ELR (cell line): ENCODE data around the gene CNDP1.

Experiments
- DNase-seq: peaks from one replicate; pipeline ENCODE4 v3.0.0-alpha.2; 2015; ENCODE audit warnings: low read depth

CNDP1 gene

DNA sequence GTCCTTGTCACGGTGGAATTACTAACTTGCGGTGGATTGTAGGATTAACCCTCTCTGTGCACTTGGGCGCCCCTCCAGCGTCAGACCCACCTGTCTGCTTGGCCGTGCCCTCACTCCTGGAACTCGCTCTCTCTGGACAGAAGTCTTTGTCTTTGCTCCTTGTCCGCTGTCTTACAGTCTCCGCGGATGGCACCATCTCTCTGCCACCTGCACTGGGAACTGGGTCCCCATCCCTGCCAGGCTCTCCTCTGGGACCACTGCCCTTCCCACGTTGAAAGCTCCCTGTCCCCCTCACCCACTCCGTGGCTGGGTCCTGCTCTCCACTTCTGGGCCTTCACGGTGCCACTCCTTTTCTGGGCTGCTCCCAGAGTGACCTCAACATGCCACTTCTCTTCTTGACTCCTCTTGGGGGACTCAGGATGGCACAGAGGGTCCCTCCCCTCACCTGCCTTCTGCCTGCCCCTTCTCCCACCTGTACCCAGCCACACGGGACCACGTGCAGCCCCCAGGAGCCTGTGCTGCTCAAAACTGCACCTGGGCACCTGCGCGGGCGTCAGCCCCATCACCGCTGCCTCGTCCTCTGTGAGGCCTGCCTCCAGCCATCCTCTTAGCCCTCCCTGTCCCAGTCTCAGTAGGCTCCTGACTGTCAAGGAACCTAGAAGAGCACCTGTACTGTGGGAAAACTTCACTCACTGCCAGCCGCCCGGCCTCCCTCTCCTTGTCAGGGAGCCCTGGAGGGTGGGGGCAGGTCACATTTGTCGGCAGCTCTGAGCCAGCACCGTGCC lies 27.0 kb upstream of the CNDP1 start:
- DNase-seq = no peak

- no peak for DNase-seq
These were observed 26.4 kb upstream of the CNDP1 start for GRCh38 chr18:74507927-74508326.

DNA sequence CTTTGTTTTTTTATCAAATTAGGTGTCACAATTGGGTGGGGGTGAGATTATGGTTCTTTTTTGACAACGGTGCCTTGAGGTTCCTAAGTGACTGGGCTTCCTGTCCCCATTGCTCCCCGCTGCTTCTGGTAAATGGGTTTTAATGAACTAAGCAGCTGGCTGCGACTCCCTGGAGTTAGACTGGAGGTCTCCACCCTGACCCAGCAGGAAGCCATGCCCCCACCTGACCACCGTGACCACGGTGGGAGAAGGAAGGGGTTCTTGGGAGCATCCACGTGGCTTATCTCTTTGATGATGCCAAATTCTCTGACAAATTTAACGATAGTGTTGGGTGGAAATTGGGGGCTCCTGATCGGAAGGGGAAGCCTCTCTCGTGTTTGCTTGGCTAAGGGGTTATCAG lies 25.9 kb upstream of the CNDP1 start:
- no peak for DNase-seq

DNA sequence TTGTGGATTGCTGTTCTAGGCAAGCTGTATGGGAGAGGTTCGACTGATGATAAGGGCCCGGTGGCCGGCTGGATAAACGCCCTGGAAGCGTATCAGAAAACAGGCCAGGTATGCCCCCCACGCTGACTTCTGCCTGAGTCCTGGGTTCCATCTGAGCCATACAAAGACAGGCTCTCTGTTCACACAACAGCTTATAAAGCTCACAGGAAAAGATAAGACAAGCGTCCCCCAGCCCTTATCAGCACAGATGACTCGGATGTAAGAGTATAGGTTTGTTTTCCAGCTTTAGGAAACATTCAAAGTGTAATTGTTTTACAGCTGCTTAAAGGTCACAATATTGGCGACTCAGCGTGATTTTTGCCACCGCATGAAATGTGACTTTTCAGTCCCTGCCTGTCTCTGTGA lies 25.5 kb upstream of the CNDP1 start:
- no peak for DNase-seq

- no peak for DNase-seq
These were observed 24.2 kb upstream of the CNDP1 start for GRCh38 chr18:74509856-74510769.

GRCh38 chr18:74510770-74511095 lies 23.6 kb upstream of the CNDP1 start:
- no peak for DNase-seq

- DNase-seq = no peak
These were observed 22.5 kb upstream of the CNDP1 start for GRCh38 chr18:74511823-74512222.

GRCh38 chr18:74512321-74513053 lies 21.8 kb upstream of the CNDP1 start:
- DNase-seq = no peak

- DNase-seq = no peak
These were observed 21.0 kb upstream of the CNDP1 start for GRCh38 chr18:74513149-74513882.

- no peak for DNase-seq
These were observed 20.5 kb upstream of the CNDP1 start for GRCh38 chr18:74513883-74514205.

- no peak for DNase-seq
These were observed 19.3 kb upstream of the CNDP1 start for GRCh38 chr18:74514860-74515495.

GRCh38 chr18:74515620-74516231 lies 18.6 kb upstream of the CNDP1 start:
- no peak for DNase-seq

GRCh38 chr18:74516271-74517235 lies 17.7 kb upstream of the CNDP1 start:
- DNase-seq = no peak

GRCh38 chr18:74517236-74517630 lies 17.1 kb upstream of the CNDP1 start:
- no peak for DNase-seq

DNA sequence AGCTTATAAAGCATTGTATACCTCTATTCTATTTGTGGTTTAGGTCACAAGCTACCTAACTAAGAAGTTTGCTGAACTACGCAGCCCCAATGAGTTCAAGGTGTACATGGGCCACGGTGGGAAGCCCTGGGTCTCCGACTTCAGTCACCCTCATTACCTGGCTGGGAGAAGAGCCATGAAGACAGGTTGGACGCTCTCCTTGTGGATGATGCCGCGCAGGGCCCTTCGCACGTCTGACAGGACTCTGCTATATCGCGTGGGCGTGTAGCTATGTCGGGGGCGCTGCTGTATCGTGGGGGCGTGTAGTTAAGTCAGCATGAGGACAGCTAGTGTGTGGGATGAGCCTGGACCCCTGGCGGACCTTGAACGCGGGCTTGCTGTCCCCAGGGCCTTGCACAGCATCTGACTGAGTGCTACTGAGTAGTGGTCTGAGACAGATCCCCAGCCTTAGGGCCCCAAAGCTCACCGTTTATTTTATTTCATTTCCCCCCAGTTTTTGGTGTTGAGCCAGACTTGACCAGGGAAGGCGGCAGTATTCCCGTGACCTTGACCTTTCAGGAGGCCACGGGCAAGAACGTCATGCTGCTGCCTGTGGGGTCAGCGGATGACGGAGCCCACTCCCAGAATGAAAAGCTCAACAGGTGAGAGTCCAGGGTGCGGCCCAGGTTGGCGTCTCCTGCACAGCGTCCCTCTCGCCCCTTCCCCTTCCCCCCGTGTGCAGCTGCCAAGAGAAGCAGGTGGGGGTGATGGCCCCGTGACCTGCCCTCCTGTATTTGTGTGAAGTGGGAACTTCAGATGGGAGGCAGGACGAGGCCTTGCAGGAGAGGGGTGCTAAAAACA lies 15.6 kb upstream of the CNDP1 start:
- no peak for DNase-seq

DNA sequence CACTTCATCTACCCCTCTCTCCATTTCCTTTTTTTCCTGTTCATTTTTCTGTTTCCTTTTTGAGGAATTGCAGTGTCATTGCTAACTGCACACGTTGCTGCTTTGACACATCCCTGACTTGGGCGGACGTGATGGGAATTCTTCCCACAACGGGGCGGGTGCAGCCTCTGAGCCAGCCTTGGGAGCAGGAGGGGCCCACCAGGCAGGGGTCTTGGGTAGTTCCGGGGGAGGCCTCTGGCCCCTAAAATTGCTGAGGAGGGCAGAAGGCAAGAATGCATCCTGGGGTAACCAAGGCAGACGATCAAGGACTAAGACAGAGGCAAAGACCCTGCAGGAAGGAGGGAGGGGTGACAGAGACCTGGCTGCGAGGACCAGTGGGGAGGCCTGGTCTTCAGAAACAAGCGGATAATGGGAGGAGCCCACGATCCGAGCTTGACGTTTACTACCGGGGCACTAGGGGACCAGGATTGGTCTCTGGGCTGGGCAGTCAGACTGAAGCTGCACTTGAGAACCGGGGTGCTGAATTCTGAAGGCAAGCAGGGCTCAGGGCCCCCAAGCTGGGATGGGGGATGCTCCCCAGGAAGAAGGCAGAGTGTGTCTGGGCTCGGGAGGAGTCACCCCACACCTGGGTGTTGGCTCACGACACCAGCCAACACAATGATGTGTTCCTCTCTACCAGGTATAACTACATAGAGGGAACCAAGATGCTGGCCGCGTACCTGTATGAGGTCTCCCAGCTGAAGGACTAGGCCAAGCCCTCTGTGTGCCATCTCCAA lies 14.8 kb upstream of the CNDP1 start:
- DNase-seq = no peak

DNA sequence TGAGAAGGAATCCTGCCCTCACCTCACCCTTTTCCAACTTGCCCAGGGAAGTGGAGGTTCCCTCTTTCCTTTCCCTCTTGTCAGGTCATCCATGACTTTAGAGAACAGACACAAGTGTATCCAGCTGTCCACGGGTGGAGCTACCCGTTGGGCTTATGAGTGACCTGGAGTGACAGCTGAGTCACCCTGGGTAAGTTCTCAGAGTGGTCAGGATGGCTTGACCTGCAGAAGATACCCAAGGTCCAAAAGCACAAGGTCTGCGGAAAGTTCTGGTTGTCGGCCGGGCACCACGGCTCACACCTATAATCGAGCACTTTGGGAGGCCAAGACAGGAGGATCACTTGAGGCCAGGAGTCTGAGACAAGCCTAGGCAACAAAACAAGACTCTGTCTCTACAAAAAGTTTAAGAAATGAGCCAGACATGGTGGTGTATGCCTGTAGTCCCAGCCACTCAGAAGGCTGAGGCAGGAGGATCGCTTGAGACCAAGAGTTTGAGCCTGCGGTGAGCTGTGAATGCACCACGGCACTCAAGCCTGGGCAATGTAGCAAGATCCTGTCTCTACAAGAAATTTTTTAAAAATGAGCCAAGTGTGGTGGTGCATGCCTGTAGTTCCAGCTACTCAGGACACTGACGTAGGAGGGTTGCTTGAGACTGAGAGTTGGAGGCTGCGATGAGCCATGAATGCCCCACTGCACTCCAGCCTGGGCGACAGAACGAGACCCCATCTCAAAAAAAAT lies 14.0 kb upstream of the CNDP1 start:
- DNase-seq = no peak
